Astrocyte (in vitro differentiated cells and primary cell): ENCODE results near the gene PCBD2. TPM values are rescaled to one million over a fixed set of nuclear protein-coding genes. Genes with fewer than 3 reads are reported as not detected.

Experiments
- DNase-seq: peaks from one replicate; pipeline ENCODE4 v3.0.0-alpha.2; 2010; ENCODE audit warnings: low read depth
- FAIRE-seq: peaks from 2 replicates; lab custom pipeline; 2011; peaks lifted over from hg19 to GRCh38; lab: Jason Lieb, UNC
- H2AFZ ChIP-seq: 2 replicates; pipeline ENCODE4 v1.6.0; 2012; ENCODE audit warnings: low read depth, low read length, inconsistent platforms
- H3K27ac ChIP-seq: 2 replicates; pipeline ENCODE4 v1.5.1; 2011; ENCODE audit warnings: low read depth, low read length, inconsistent platforms
- H3K27me3 ChIP-seq: 2 replicates; pipeline ENCODE4 v1.6.0; 2011; ENCODE audit warnings: low read length, inconsistent platforms; ENCODE audit not compliant: insufficient read depth
- H3K36me3 ChIP-seq: 2 replicates; pipeline ENCODE4 v1.5.1; 2011; ENCODE audit warnings: low read length, inconsistent platforms; ENCODE audit not compliant: insufficient read depth
- H3K4me1 ChIP-seq: 2 replicates; pipeline ENCODE4 v1.5.1; 2011; ENCODE audit warnings: low read length, inconsistent platforms; ENCODE audit not compliant: insufficient read depth
- H3K4me2 ChIP-seq: 2 replicates; pipeline ENCODE4 v1.6.0; 2012; ENCODE audit warnings: low read length, inconsistent platforms
- H3K4me3 ChIP-seq: 2 replicates; pipeline ENCODE4 v1.5.1; 2011; ENCODE audit warnings: low read depth, mild to moderate bottlenecking, low read length, inconsistent platforms; ENCODE audit not compliant: insufficient read depth
- H3K79me2 ChIP-seq: 2 replicates; pipeline ENCODE4 v1.6.0; 2012; ENCODE audit warnings: mild to moderate bottlenecking, low read length, inconsistent platforms; ENCODE audit not compliant: insufficient read depth
- H3K9ac ChIP-seq: 2 replicates; pipeline ENCODE4 v1.6.0; 2012; ENCODE audit warnings: mild to moderate bottlenecking, low read length, inconsistent platforms
- H3K9me3 ChIP-seq: 2 replicates; pipeline ENCODE4 v1.5.1; 2012; ENCODE audit warnings: low read depth, mild to moderate bottlenecking, low read length, inconsistent platforms; ENCODE audit not compliant: insufficient read depth
- H4K20me1 ChIP-seq: 2 replicates; pipeline ENCODE4 v1.6.0; 2012; ENCODE audit warnings: low read length, inconsistent platforms; ENCODE audit not compliant: insufficient read depth
- H3K27ac Mint-ChIP-seq: one replicate; pipeline ENCODE4 v1.8.0; 2021; ENCODE audit warnings: mild to moderate bottlenecking, mixed read lengths; ENCODE audit not compliant: unreplicated experiment
- H3K27me3 Mint-ChIP-seq: one replicate; pipeline ENCODE4 v1.8.0; 2021; ENCODE audit warnings: low read depth, mixed read lengths; ENCODE audit not compliant: unreplicated experiment
- H3K36me3 Mint-ChIP-seq: one replicate; pipeline ENCODE4 v1.8.0; 2021; ENCODE audit warnings: low read depth, mixed read lengths; ENCODE audit not compliant: unreplicated experiment
- H3K4me1 Mint-ChIP-seq: one replicate; pipeline ENCODE4 v1.8.0; 2021; ENCODE audit warnings: low read depth, mixed read lengths; ENCODE audit not compliant: unreplicated experiment
- H3K4me3 Mint-ChIP-seq: one replicate; pipeline ENCODE4 v1.8.0; 2021; ENCODE audit warnings: mild to moderate bottlenecking, moderate library complexity, mixed read lengths; ENCODE audit not compliant: unreplicated experiment
- H3K9me3 Mint-ChIP-seq: one replicate; pipeline ENCODE4 v1.8.0; 2021; ENCODE audit warnings: mild to moderate bottlenecking, mixed read lengths; ENCODE audit not compliant: unreplicated experiment
- EZH2 ChIP-seq: IDR thresholded peaks from 2 replicates; pipeline ENCODE4 v1.6.1; 2012; ENCODE audit warnings: mild to moderate bottlenecking, low read length, inconsistent platforms; ENCODE audit not compliant: insufficient read depth
- total RNA-seq: library from RNA; stranded (reverse); gene quantifications from 2 replicates; pipeline ENCODE4 v1.2.1, GENCODE V29; 2021
- TF ChIP-seq, protein P1 (sequence below): IDR thresholded peaks from 2 replicates; pipeline ENCODE4 v1.5.1; 2011; ENCODE audit warnings: low read depth, mild to moderate bottlenecking, inconsistent platforms, low read length, moderate library complexity; ENCODE audit not compliant: insufficient read depth

Gene PCBD2
- total RNA-seq, 1 donor from 2014 or later = 10.2 TPM

DNA sequence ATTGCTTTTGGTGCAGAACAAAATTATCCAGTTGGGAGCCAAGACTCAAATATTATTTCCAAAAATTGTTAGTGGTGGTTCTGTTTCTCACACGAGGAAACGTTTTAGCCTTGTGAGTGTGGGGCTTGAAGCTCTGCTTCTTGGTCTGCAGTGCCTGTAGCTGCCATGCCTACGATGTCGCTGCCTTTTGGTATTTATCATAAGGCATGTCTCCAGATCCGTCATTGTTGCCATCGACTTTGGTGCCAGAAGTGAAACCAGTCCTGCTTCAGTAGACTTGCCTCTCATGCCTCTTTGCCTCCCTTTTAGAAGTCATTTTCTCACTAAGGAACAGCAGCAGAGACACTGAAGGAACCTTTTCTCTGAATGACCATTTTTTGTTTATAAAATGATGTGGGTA lies 33.1 kb downstream of the PCBD2 start:
- TF ChIP-seq, protein P1, sequence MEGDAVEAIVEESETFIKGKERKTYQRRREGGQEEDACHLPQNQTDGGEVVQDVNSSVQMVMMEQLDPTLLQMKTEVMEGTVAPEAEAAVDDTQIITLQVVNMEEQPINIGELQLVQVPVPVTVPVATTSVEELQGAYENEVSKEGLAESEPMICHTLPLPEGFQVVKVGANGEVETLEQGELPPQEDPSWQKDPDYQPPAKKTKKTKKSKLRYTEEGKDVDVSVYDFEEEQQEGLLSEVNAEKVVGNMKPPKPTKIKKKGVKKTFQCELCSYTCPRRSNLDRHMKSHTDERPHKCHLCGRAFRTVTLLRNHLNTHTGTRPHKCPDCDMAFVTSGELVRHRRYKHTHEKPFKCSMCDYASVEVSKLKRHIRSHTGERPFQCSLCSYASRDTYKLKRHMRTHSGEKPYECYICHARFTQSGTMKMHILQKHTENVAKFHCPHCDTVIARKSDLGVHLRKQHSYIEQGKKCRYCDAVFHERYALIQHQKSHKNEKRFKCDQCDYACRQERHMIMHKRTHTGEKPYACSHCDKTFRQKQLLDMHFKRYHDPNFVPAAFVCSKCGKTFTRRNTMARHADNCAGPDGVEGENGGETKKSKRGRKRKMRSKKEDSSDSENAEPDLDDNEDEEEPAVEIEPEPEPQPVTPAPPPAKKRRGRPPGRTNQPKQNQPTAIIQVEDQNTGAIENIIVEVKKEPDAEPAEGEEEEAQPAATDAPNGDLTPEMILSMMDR = no peak
- no peak for TF ChIP-seq EZH2
- H3K9ac ChIP-seq = no peak overlapping the region
- Mint-ChIP-seq H3K4me3 (no peak overlapping the region), H3K4me1 (peaks cover 7% of the 10 kb centered on the region), H3K27me3 (no peaks in the 10 kb centered on the region), H3K36me3 (peaks cover 7% of the 10 kb centered on the region), H3K9me3 (no peaks in the 10 kb centered on the region), H3K27ac (no peak overlapping the region)
- H3K4me3 ChIP-seq = no peak overlapping the region
- H3K36me3 ChIP-seq = no peaks in the 10 kb centered on the region
- no peaks in the 10 kb centered on the region for H3K27me3 ChIP-seq
- H3K79me2 ChIP-seq = no peaks in the 10 kb centered on the region
- H3K27ac ChIP-seq = no peak overlapping the region
- no peaks in the 10 kb centered on the region for H3K4me1 ChIP-seq
- H2AFZ ChIP-seq = no peak overlapping the region
- DNase-seq = no peak
- H3K4me2 ChIP-seq = no peak overlapping the region
- FAIRE-seq = no peak
- no peaks in the 10 kb centered on the region for H3K9me3 ChIP-seq
- H4K20me1 ChIP-seq = no peaks in the 10 kb centered on the region

DNA sequence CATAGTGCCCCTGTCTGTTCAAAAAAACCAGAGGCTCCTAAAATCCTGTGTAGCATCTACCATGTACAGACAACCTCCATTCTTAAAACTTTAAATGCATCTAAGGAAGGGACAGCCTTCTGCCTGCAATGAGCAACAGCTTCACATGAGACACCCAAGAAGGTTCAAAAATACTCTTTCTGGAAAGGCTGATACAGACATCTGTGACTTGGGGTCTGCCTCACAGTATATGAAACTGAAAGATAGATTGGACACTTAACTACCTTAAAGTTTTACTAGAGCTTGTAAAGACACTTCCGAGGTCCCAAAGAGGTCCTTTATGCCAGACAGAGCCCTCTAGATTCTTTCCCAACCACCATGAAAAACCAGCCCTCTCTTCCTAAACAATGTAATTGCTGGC lies 34.6 kb downstream of the PCBD2 start:
- Mint-ChIP-seq H3K27me3 (no peaks in the 10 kb centered on the region), H3K9me3 (no peaks in the 10 kb centered on the region), H3K4me1 (peaks cover 4% of the 10 kb centered on the region), H3K36me3 (peaks cover 4% of the 10 kb centered on the region), H3K4me3 (no peak overlapping the region), H3K27ac (no peak overlapping the region)
- no peak for FAIRE-seq
- H3K4me2 ChIP-seq = no peak overlapping the region
- no peak overlapping the region for H2AFZ ChIP-seq
- H3K9ac ChIP-seq = no peak overlapping the region
- H3K4me3 ChIP-seq = no peak overlapping the region
- H3K9me3 ChIP-seq = no peaks in the 10 kb centered on the region
- no peaks in the 10 kb centered on the region for H3K79me2 ChIP-seq
- no peaks in the 10 kb centered on the region for H3K36me3 ChIP-seq
- H3K27ac ChIP-seq = no peak overlapping the region
- no peaks in the 10 kb centered on the region for H4K20me1 ChIP-seq
- DNase-seq = no peak
- no peaks in the 10 kb centered on the region for H3K4me1 ChIP-seq
- H3K27me3 ChIP-seq = no peaks in the 10 kb centered on the region
- TF ChIP-seq, protein P1 = no peak
- no peak for TF ChIP-seq EZH2

DNA sequence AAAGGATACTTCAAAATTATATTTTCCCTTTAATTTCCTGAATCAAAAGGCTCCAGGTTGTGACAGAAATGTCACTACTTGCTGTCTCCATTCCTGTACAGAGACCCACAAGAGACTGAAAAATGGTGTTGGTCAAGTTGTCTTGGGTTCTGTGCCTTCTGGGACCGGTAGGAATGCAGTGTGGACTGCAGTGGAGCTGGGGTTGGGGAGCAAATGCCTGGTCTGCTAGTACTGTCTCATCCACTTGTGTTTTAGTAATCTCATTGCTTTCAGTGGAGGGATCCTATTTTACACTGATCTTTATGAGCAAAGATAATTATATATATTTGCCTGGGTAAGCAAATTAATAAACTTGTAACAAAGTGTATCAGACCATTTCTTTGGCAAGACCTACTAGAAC lies 38.6 kb downstream of the PCBD2 start:
- no peak overlapping the region for H3K4me3 ChIP-seq
- no peaks in the 10 kb centered on the region for H3K4me1 ChIP-seq
- H3K27me3 ChIP-seq = no peaks in the 10 kb centered on the region
- Mint-ChIP-seq H3K9me3 (no peaks in the 10 kb centered on the region), H3K36me3 (no peaks in the 10 kb centered on the region), H3K4me1 (peaks cover 2% of the 10 kb centered on the region), H3K27me3 (no peaks in the 10 kb centered on the region), H3K4me3 (no peak overlapping the region), H3K27ac (no peak overlapping the region)
- H3K79me2 ChIP-seq = no peaks in the 10 kb centered on the region
- H3K4me2 ChIP-seq = no peak overlapping the region
- DNase-seq (no peak), FAIRE-seq (no peak)
- TF ChIP-seq, protein P1 = no peak
- TF ChIP-seq EZH2 = no peak
- H3K9me3 ChIP-seq = no peaks in the 10 kb centered on the region
- H4K20me1 ChIP-seq = no peaks in the 10 kb centered on the region
- H3K36me3 ChIP-seq = no peaks in the 10 kb centered on the region
- H3K9ac ChIP-seq = no peak overlapping the region
- no peak overlapping the region for H3K27ac ChIP-seq
- no peak overlapping the region for H2AFZ ChIP-seq
